Measurements from ENCODE around the gene TMEM52.

Gene TMEM52

GRCh38 chr1:1881727-1882126 lies 37.4 kb downstream of the TMEM52 start:
- Histone ChIP-seq H3K4me1 (ENCODE audit: control insufficient read depth, insufficient read depth, low read length) (peaks cover 23% of the 10 kb centered on the region), H3K27me3 (ENCODE audit: control insufficient read depth, insufficient read depth, low read length) (no peaks in the 10 kb centered on the region), H3K9me3 (replicated peaks; ENCODE audit: low read length) (no peaks in the 10 kb centered on the region), H3K9ac (ENCODE audit: low read depth, low read length) (no peak overlapping the region), H3K4me3 (ENCODE audit: low read length) (no peak overlapping the region), H3K4me2 (ENCODE audit: low read length) (no peak overlapping the region), H3K36me3 (ENCODE audit: insufficient read depth, low read length) (peaks cover 13% of the 10 kb centered on the region)

GRCh38 chr1:1880617-1881312 lies 38.3 kb downstream of the TMEM52 start:
- no peak overlapping the region for H3K4me3 ChIP-seq (ENCODE audit: low read length)
- H3K4me2 ChIP-seq (ENCODE audit: low read length), result no peak overlapping the region
- H3K36me3 ChIP-seq (ENCODE audit: insufficient read depth, low read length), result peaks cover 23% of the 10 kb centered on the region
- H3K27me3 ChIP-seq (ENCODE audit: control insufficient read depth, insufficient read depth, low read length), result no peaks in the 10 kb centered on the region
- H3K4me1 ChIP-seq (ENCODE audit: control insufficient read depth, insufficient read depth, low read length), result peaks cover 23% of the 10 kb centered on the region
- H3K9me3 ChIP-seq (replicated peaks; ENCODE audit: low read length), result no peaks in the 10 kb centered on the region
- H3K9ac ChIP-seq (ENCODE audit: low read depth, low read length), result no peak overlapping the region

GRCh38 chr1:1879942-1880341 lies 39.1 kb downstream of the TMEM52 start:
- Histone ChIP-seq H3K9me3 (replicated peaks; ENCODE audit: low read length) (no peaks in the 10 kb centered on the region), H3K27me3 (ENCODE audit: control insufficient read depth, insufficient read depth, low read length) (no peaks in the 10 kb centered on the region), H3K9ac (ENCODE audit: low read depth, low read length) (no peak overlapping the region), H3K4me3 (ENCODE audit: low read length) (no peak overlapping the region), H3K4me2 (ENCODE audit: low read length) (no peak overlapping the region), H3K4me1 (ENCODE audit: control insufficient read depth, insufficient read depth, low read length) (peaks cover 23% of the 10 kb centered on the region), H3K36me3 (ENCODE audit: insufficient read depth, low read length) (peaks cover 26% of the 10 kb centered on the region)

- H3K9me3 ChIP-seq (replicated peaks; ENCODE audit: low read length), result no peaks in the 10 kb centered on the region
- peaks cover 26% of the 10 kb centered on the region for H3K4me1 ChIP-seq (ENCODE audit: control insufficient read depth, insufficient read depth, low read length)
- H3K9ac ChIP-seq (ENCODE audit: low read depth, low read length), result no peak overlapping the region
- no peak overlapping the region for H3K4me3 ChIP-seq (ENCODE audit: low read length)
- H3K27me3 ChIP-seq (ENCODE audit: control insufficient read depth, insufficient read depth, low read length), result no peaks in the 10 kb centered on the region
- H3K4me2 ChIP-seq (ENCODE audit: low read length), result no peak overlapping the region
- peaks cover 38% of the 10 kb centered on the region for H3K36me3 ChIP-seq (ENCODE audit: insufficient read depth, low read length)
Measured at GRCh38 chr1:1877865-1878436, 41.1 kb downstream of the TMEM52 start.

- peaks cover 48% of the 10 kb centered on the region for H3K36me3 ChIP-seq (ENCODE audit: insufficient read depth, low read length)
- no peak overlapping the region for H3K4me3 ChIP-seq (ENCODE audit: low read length)
- H3K27me3 ChIP-seq (ENCODE audit: control insufficient read depth, insufficient read depth, low read length), result no peaks in the 10 kb centered on the region
- no peak overlapping the region for H3K4me2 ChIP-seq (ENCODE audit: low read length)
- H3K9ac ChIP-seq (ENCODE audit: low read depth, low read length), result no peak overlapping the region
- peaks cover 18% of the 10 kb centered on the region for H3K4me1 ChIP-seq (ENCODE audit: control insufficient read depth, insufficient read depth, low read length)
- no peaks in the 10 kb centered on the region for H3K9me3 ChIP-seq (replicated peaks; ENCODE audit: low read length)
Measured at GRCh38 chr1:1876335-1876930, 42.6 kb downstream of the TMEM52 start.

- H3K9me3 ChIP-seq (replicated peaks; ENCODE audit: low read length), result no peaks in the 10 kb centered on the region
- H3K9ac ChIP-seq (ENCODE audit: low read depth, low read length), result no peak overlapping the region
- peaks cover 18% of the 10 kb centered on the region for H3K4me1 ChIP-seq (ENCODE audit: control insufficient read depth, insufficient read depth, low read length)
- peaks cover 48% of the 10 kb centered on the region for H3K36me3 ChIP-seq (ENCODE audit: insufficient read depth, low read length)
- no peaks in the 10 kb centered on the region for H3K27me3 ChIP-seq (ENCODE audit: control insufficient read depth, insufficient read depth, low read length)
- no peak overlapping the region for H3K4me3 ChIP-seq (ENCODE audit: low read length)
- no peak overlapping the region for H3K4me2 ChIP-seq (ENCODE audit: low read length)
Measured at GRCh38 chr1:1875932-1876331, 43.1 kb downstream of the TMEM52 start.

- no peaks in the 10 kb centered on the region for H3K9me3 ChIP-seq (replicated peaks; ENCODE audit: low read length)
- H3K4me3 ChIP-seq (ENCODE audit: low read length), result no peak overlapping the region
- H3K27me3 ChIP-seq (ENCODE audit: control insufficient read depth, insufficient read depth, low read length), result no peaks in the 10 kb centered on the region
- H3K9ac ChIP-seq (ENCODE audit: low read depth, low read length), result no peak overlapping the region
- H3K4me1 ChIP-seq (ENCODE audit: control insufficient read depth, insufficient read depth, low read length), result peaks cover 18% of the 10 kb centered on the region
- peaks cover 48% of the 10 kb centered on the region for H3K36me3 ChIP-seq (ENCODE audit: insufficient read depth, low read length)
- H3K4me2 ChIP-seq (ENCODE audit: low read length), result no peak overlapping the region
Measured at GRCh38 chr1:1874901-1875300, 44.2 kb downstream of the TMEM52 start.

GRCh38 chr1:1873186-1873585 lies 45.9 kb downstream of the TMEM52 start:
- Histone ChIP-seq H3K27me3 (ENCODE audit: control insufficient read depth, insufficient read depth, low read length) (no peaks in the 10 kb centered on the region), H3K36me3 (ENCODE audit: insufficient read depth, low read length) (peaks cover 38% of the 10 kb centered on the region), H3K9ac (ENCODE audit: low read depth, low read length) (no peak overlapping the region), H3K4me3 (ENCODE audit: low read length) (no peak overlapping the region), H3K4me2 (ENCODE audit: low read length) (no peak overlapping the region), H3K9me3 (replicated peaks; ENCODE audit: low read length) (no peaks in the 10 kb centered on the region), H3K4me1 (ENCODE audit: control insufficient read depth, insufficient read depth, low read length) (peaks cover 18% of the 10 kb centered on the region)

GRCh38 chr1:1872329-1872994 lies 46.6 kb downstream of the TMEM52 start:
- H3K4me3 ChIP-seq (ENCODE audit: low read length), result no peak overlapping the region
- peaks cover 35% of the 10 kb centered on the region for H3K36me3 ChIP-seq (ENCODE audit: insufficient read depth, low read length)
- H3K9me3 ChIP-seq (replicated peaks; ENCODE audit: low read length), result no peaks in the 10 kb centered on the region
- no peak overlapping the region for H3K9ac ChIP-seq (ENCODE audit: low read depth, low read length)
- no peak overlapping the region for H3K4me2 ChIP-seq (ENCODE audit: low read length)
- no peaks in the 10 kb centered on the region for H3K27me3 ChIP-seq (ENCODE audit: control insufficient read depth, insufficient read depth, low read length)
- peaks cover 18% of the 10 kb centered on the region for H3K4me1 ChIP-seq (ENCODE audit: control insufficient read depth, insufficient read depth, low read length)

- Histone ChIP-seq H3K9ac (ENCODE audit: low read depth, low read length) (no peak overlapping the region), H3K36me3 (ENCODE audit: insufficient read depth, low read length) (peaks cover 21% of the 10 kb centered on the region), H3K9me3 (replicated peaks; ENCODE audit: low read length) (no peaks in the 10 kb centered on the region), H3K27me3 (ENCODE audit: control insufficient read depth, insufficient read depth, low read length) (no peaks in the 10 kb centered on the region), H3K4me1 (ENCODE audit: control insufficient read depth, insufficient read depth, low read length) (peaks cover 10% of the 10 kb centered on the region), H3K4me2 (ENCODE audit: low read length) (no peak overlapping the region), H3K4me3 (ENCODE audit: low read length) (no peak overlapping the region)
Measured at GRCh38 chr1:1869469-1869868, 49.6 kb downstream of the TMEM52 start.
